ENCODE measurements around the gene PHEX.

The PHEX gene

DNA sequence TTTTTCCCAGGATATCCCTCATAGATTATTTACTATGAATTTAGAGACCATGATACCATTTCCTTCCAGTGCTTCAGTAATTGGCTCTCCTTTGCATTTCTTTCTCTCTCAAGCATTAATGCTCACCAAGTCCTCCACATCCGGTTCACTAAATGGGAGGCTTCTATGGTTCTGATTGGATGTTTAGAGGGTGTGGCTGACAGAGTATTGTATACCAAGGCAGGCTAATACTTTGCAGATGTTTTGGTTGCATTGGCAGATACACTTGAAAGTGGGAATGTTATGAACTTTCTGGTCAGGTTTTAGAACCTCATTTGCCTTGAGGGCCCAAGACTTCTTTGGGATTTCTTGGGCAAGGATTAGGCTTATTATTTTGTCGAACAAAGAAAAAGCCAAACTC, 264.7 kb downstream of the PHEX start:
- H3K27ac ChIP-seq: no peak overlapping the region
- CTCF ChIA-PET: no interaction called here
- TF ChIP-seq, protein P1, sequence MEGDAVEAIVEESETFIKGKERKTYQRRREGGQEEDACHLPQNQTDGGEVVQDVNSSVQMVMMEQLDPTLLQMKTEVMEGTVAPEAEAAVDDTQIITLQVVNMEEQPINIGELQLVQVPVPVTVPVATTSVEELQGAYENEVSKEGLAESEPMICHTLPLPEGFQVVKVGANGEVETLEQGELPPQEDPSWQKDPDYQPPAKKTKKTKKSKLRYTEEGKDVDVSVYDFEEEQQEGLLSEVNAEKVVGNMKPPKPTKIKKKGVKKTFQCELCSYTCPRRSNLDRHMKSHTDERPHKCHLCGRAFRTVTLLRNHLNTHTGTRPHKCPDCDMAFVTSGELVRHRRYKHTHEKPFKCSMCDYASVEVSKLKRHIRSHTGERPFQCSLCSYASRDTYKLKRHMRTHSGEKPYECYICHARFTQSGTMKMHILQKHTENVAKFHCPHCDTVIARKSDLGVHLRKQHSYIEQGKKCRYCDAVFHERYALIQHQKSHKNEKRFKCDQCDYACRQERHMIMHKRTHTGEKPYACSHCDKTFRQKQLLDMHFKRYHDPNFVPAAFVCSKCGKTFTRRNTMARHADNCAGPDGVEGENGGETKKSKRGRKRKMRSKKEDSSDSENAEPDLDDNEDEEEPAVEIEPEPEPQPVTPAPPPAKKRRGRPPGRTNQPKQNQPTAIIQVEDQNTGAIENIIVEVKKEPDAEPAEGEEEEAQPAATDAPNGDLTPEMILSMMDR (conservative IDR thresholded peaks at IDR 0.05; ENCODE audit: low read depth): no peak
- no peak for DNase-seq (ENCODE audit: low spot score)
- POLR2A ChIA-PET (ENCODE audit: low non-redundant PET): no interaction called here

DNA sequence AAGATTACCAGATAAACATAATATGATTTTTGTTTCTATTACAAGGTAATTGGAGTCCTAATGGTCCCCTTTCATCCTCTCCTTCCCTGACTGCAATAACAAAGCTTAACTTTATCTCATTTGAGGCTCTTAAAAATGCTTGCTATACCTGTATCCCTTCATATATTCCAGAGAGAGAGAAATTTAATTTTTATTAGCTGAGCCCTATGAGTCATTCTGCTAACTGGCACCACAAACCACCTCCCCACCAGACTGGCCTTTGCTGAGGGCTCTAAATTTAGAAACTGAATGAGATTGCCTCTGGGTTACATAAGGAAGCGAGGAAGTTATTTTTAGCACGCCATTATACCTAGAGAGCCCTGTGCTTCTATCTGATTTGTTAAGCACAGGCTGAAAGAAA, 268.0 kb downstream of the PHEX start:
- no peak overlapping the region for H3K27ac ChIP-seq
- DNase-seq (ENCODE audit: low spot score): peak; percentile 39
- ChIA-PET POLR2A (ENCODE audit: low non-redundant PET) (no interaction called here), CTCF (interaction anchor here (1.5 kb wide), 1 partner anchor 9 kb away, joined by 4 read pairs; no protein-coding TSS in a partner anchor)
- TF ChIP-seq, protein P1 (conservative IDR thresholded peaks at IDR 0.05; ENCODE audit: low read depth): no peak
